HepG2 (cell line): ENCODE measurements around the gene KCTD19. TPM values are rescaled to one million over a fixed set of nuclear protein-coding genes. Genes with fewer than 3 reads are reported as not detected.

Experiments used
- ATAC-seq: fragments of 200-7000 bp; cut with Tn5 transposase; 3 replicates; pipeline ENCODE4 v1.9.1; 2020; ENCODE audit warnings: mild to moderate bottlenecking, moderate library complexity
- BruUV-seq: library from RNA; stranded (reverse); fragments of 400-500 nt; replicated peaks from 2 replicates; lab custom pipeline; 2021; lab: Mats Ljungman, UMichigan
- CTCF ChIA-PET: fragments of 300-600 bp; formaldehyde crosslinking; extraction: SDS; loops from one replicate; lab custom pipeline; 2021; ENCODE audit warnings: low total read pairs, inconsistent platforms, low intra/inter-chr PET ratio; lab: Yijun Ruan, JAX
- POLR2A ChIA-PET: fragments of 350-600 bp; sonication (Branson Sonifier 250); formaldehyde crosslinking; loops from one replicate; lab custom pipeline; 2020; ENCODE audit warnings: antibody characterized with exemption, inconsistent platforms; lab: Yijun Ruan, JAX
- DNase-seq: peaks from one replicate; pipeline ENCODE4 v3.0.0-alpha.2; 2015; ENCODE audit warnings: low spot score
- FAIRE-seq: peaks from 3 replicates; lab custom pipeline; 2011; peaks lifted over from hg19 to GRCh38; lab: Jason Lieb, UNC
- H2AFZ ChIP-seq: one replicate; pipeline ENCODE4 v1.6.1; 2011; ENCODE audit warnings: low read length, inconsistent platforms
- H3K27ac ChIP-seq: fragments of 300-600 bp; 3 replicates; pipeline ENCODE4 v1.8.0; 2011; ENCODE audit warnings: mixed run types, mild to moderate bottlenecking, mixed read lengths, low read length, inconsistent platforms; ENCODE audit not compliant: insufficient read depth; ENCODE audit errors: extremely low read length
- H3K27me3 ChIP-seq, 2 experiments: fragments of 200-600 bp in 1 of 2; 2 replicates in 1 of 2; 3 replicates in 1 of 2; pipeline versions ENCODE4 v1.6.0 to v1.8.0; 2011; ENCODE audit warnings: low read length in 2 of 2, mild to moderate bottlenecking in 2 of 2, moderate library complexity in 2 of 2, inconsistent platforms in 1 of 2; ENCODE audit not compliant: insufficient read depth in 2 of 2, control insufficient read depth in 1 of 2
- H3K36me3 ChIP-seq, 2 experiments: fragments of 200-600 bp in 1 of 2; replicated peaks in 1 of 2; 2 replicates in 1 of 2; 3 replicates in 1 of 2; pipeline versions ENCODE4 v1.5.1 to v1.8.0; 2011; ENCODE audit warnings: low read length in 2 of 2, inconsistent platforms in 1 of 2; ENCODE audit not compliant: insufficient read depth in 2 of 2, control insufficient read depth in 1 of 2
- H3K4me1 ChIP-seq: 2 replicates; pipeline ENCODE4 v1.5.1; 2012; ENCODE audit warnings: low read length, inconsistent platforms; ENCODE audit not compliant: insufficient read depth
- H3K4me2 ChIP-seq: 2 replicates; pipeline ENCODE4 v1.6.0; 2011; ENCODE audit warnings: low read depth, low read length, inconsistent platforms
- H3K4me3 ChIP-seq, 3 experiments: fragments of 200-600 bp in 1 of 3; sonication (generic), shearing (Covaris generic) in 1 of 3; replicated peaks in 1 of 3; 2 replicates each; pipeline ENCODE4 v1.5.1; 2011 to 2016; ENCODE audit warnings: low read length in 3 of 3, inconsistent platforms in 2 of 3, low read depth in 2 of 3, mild to moderate bottlenecking in 2 of 3, control low read depth in 1 of 3, mixed read lengths in 1 of 3; ENCODE audit not compliant: insufficient read depth in 1 of 3
- H3K79me2 ChIP-seq: one replicate; pipeline ENCODE4 v1.6.1; 2011; ENCODE audit warnings: low read length, inconsistent platforms; ENCODE audit not compliant: insufficient read depth
- H3K9ac ChIP-seq: 2 replicates; pipeline ENCODE4 v1.6.0; 2011; ENCODE audit warnings: mild to moderate bottlenecking, low read depth, low read length, inconsistent platforms; ENCODE audit not compliant: insufficient read depth
- H3K9me3 ChIP-seq: 2 replicates; pipeline ENCODE4 v1.5.1; 2012; ENCODE audit warnings: mild to moderate bottlenecking, low read length
- H4K20me1 ChIP-seq: 2 replicates; pipeline ENCODE4 v1.6.0; 2011; ENCODE audit warnings: inconsistent platforms, mild to moderate bottlenecking, low read length, moderate library complexity; ENCODE audit not compliant: insufficient read depth
- ARID4A ChIP-seq: sonication (generic); formaldehyde crosslinking; IDR thresholded peaks from 2 replicates; pipeline ENCODE4 v1.5.0; 2020; ENCODE audit warnings: mild to moderate bottlenecking, missing genetic modification reagents, borderline replicate concordance
- MTF2 ChIP-seq: sonication (generic); formaldehyde crosslinking; IDR thresholded peaks from 2 replicates; pipeline ENCODE4 v1.5.0; 2020; ENCODE audit warnings: missing genetic modification reagents, borderline replicate concordance
- POLR2A ChIP-seq, 2 experiments: IDR thresholded peaks; 2 replicates each; pipeline ENCODE4 v1.6.1; 2011; ENCODE audit warnings: low read depth in 2 of 2, low read length in 2 of 2, mild to moderate bottlenecking in 1 of 2, moderate library complexity in 1 of 2; ENCODE audit not compliant: insufficient read depth in 1 of 2
- RBAK ChIP-seq: sonication (generic); formaldehyde crosslinking; IDR thresholded peaks from 2 replicates; pipeline ENCODE4 v1.5.1; 2020; ENCODE audit warnings: mild to moderate bottlenecking, missing genetic modification reagents
- ZNF33A ChIP-seq: sonication (generic); formaldehyde crosslinking; IDR thresholded peaks from 2 replicates; pipeline ENCODE4 v1.5.1; 2020; ENCODE audit warnings: missing genetic modification reagents, mild to moderate bottlenecking, moderate library complexity, borderline replicate concordance
- ZNF350 ChIP-seq: sonication (generic); formaldehyde crosslinking; IDR thresholded peaks from 2 replicates; pipeline ENCODE4 v1.4.0; 2020; ENCODE audit warnings: mild to moderate bottlenecking, low read depth, missing genetic modification reagents, borderline replicate concordance
- ZNF446 ChIP-seq: sonication (generic); formaldehyde crosslinking; IDR thresholded peaks from 2 replicates; pipeline ENCODE4 v1.5.0; 2020; ENCODE audit warnings: mild to moderate bottlenecking, missing genetic modification reagents
- WGBS: methylation state at CpG from one replicate; pipeline ENCODE4 v1.1.6; 2017; ENCODE audit warnings: low lambda C conversion rate; 5-methylcytosine and 5-hydroxymethylcytosine counted together
- in situ Hi-C: cut with HindIII; loops from 2 replicates; pipeline ENCODE4 v1.10.0; 2017; ENCODE audit warnings: low pct_unique_long_range_greater_than_20kb; ENCODE audit not compliant: extremely low pct_ligation_motif_present
- intact Hi-C: fragments of 100-400 bp; cut with micrococcal nuclease; formaldehyde crosslinking; loops from one replicate; pipeline ENCODE4 v1.10.0; 2022; ENCODE audit not compliant: unreplicated experiment
- polyA plus RNA-seq, 8 experiments: library from polyadenylated mRNA; depleted of rRNA in 3 of 8; stranded (reverse) in 7 of 8; unstranded in 1 of 8; fragments of >200 nt; fragmentation: Illumina TruSeq in 4 of 8; extraction: Trizol in 4 of 8; gene quantifications; 2 replicates each; pipeline versions ENCODE4 v1.2.1 to v1.2.3, GENCODE V29; 2011 to 2016; ENCODE audit warnings: low read depth in 4 of 8, missing spikeins in 1 of 8, mixed read lengths in 1 of 8; ENCODE audit not compliant: insufficient read depth in 1 of 8
- total RNA-seq, 5 experiments: library from RNA; depleted of rRNA; stranded (reverse); fragments of >200 nt; fragmentation: Illumina TruSeq; extraction: Trizol; gene quantifications; 2 replicates each; pipeline ENCODE4 v1.2.3, GENCODE V29; 2016; ENCODE audit warnings: low read depth in 1 of 5
- TF ChIP-seq, protein P1 (sequence below): sonication (generic); formaldehyde crosslinking; IDR thresholded peaks from 2 replicates; pipeline ENCODE4 v1.9.0; 2021; ENCODE audit warnings: missing genetic modification reagents, mild to moderate bottlenecking, borderline replicate concordance

The KCTD19 gene
- total and polyA plus RNA-seq, 2 of the 13 experiments (the other 11 are each of a cell fraction or from before 2014, with no cell fraction given) = not detected

- POLR2A ChIA-PET = no interaction called here
- no TSS peak for BruUV-seq
- ATAC-seq (no peak), DNase-seq (no peak), FAIRE-seq (no peak)
- Histone ChIP-seq H3K27me3 (no peaks in the 10 kb centered on the region), H3K36me3 (peaks cover 23 to 40% of the 10 kb centered on the region in 2 experiments), H3K4me2 (no peak overlapping the region), H3K9me3 (no peaks in the 10 kb centered on the region), H2AFZ (no peak overlapping the region), H3K4me1 (peaks cover 35% of the 10 kb centered on the region), H3K79me2 (no peaks in the 10 kb centered on the region), H3K9ac (no peak overlapping the region), H3K4me3 (no peak overlapping the region), H3K27ac (peak overlapping the region; percentile 34), H4K20me1 (no peaks in the 10 kb centered on the region)
- CTCF ChIA-PET = no interaction called here
- intact Hi-C loops (no loop called here), in situ Hi-C loops (no loop called here)
- TF ChIP-seq ZNF446 (CRISPR knock-in tag) = peak; percentile 48; the same call in 1 of the 2 replicates
- no peak for TF ChIP-seq ZNF350 (CRISPR knock-in tag)
- no peak for TF ChIP-seq ZNF33A (CRISPR knock-in tag)
- TF ChIP-seq RBAK (CRISPR knock-in tag) = no peak
- TF ChIP-seq, protein P1, sequence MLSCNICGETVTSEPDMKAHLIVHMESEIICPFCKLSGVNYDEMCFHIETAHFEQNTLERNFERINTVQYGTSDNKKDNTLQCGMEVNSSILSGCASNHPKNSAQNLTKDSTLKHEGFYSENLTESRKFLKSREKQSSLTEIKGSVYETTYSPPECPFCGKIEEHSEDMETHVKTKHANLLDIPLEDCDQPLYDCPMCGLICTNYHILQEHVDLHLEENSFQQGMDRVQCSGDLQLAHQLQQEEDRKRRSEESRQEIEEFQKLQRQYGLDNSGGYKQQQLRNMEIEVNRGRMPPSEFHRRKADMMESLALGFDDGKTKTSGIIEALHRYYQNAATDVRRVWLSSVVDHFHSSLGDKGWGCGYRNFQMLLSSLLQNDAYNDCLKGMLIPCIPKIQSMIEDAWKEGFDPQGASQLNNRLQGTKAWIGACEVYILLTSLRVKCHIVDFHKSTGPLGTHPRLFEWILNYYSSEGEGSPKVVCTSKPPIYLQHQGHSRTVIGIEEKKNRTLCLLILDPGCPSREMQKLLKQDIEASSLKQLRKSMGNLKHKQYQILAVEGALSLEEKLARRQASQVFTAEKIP (CRISPR knock-in tag) = no peak
- no peak for TF ChIP-seq MTF2 (CRISPR knock-in tag)
- no peak for TF ChIP-seq ARID4A (CRISPR knock-in tag)
- no peak for TF ChIP-seq POLR2A (IDR thresholded peaks at IDR 0.05; ENCODE audit: insufficient read depth in 1 of 2, low read depth in 2 of 2, low read length in 2 of 2)
- WGBS = 98% methylated on average over 4 of the region's 4 CpGs
Measured at GRCh38 chr16:67240506-67240905, 86.0 kb downstream of the KCTD19 start.

Other genes with a start within 250 kb of the KCTD19 start
- gene PHAF1, start 216.8 kb downstream of the KCTD19 start, total RNA-seq (2016; rRNA removed; fragmentation: Illumina TruSeq; extraction: Trizol) = 48.3 and 53.6 TPM in 2 replicates
- gene PHAF1, start 216.8 kb downstream of the KCTD19 start, polyA plus RNA-seq (2011; rRNA removed) = 174 and 184 TPM in 2 replicates
- 1.5 and 3.1 TPM in 2 replicates for gene B3GNT9, start 175.7 kb downstream of the KCTD19 start, total RNA-seq (2016; rRNA removed; fragmentation: Illumina TruSeq; extraction: Trizol)
- gene B3GNT9, start 175.7 kb downstream of the KCTD19 start, polyA plus RNA-seq (2011; rRNA removed) = 1.2 and 1.5 TPM in 2 replicates
- gene TRADD, start 166.8 kb downstream of the KCTD19 start, total RNA-seq (2016; rRNA removed; fragmentation: Illumina TruSeq; extraction: Trizol) = 6.2 and 7.8 TPM in 2 replicates
- 8.2 and 10.3 TPM in 2 replicates for gene TRADD, start 166.8 kb downstream of the KCTD19 start, polyA plus RNA-seq (2011; rRNA removed)
- 1.5 and 3.9 TPM in 2 replicates for gene FBXL8, start 166.8 kb downstream of the KCTD19 start, total RNA-seq (2016; rRNA removed; fragmentation: Illumina TruSeq; extraction: Trizol)
- 9.3 and 10.9 TPM in 2 replicates for gene FBXL8, start 166.8 kb downstream of the KCTD19 start, polyA plus RNA-seq (2011; rRNA removed)
- 0.41 and 3.5 TPM in 2 replicates for gene HSF4, start 162.0 kb downstream of the KCTD19 start, total RNA-seq (2016; rRNA removed; fragmentation: Illumina TruSeq; extraction: Trizol)
- 16.9 and 17.9 TPM in 2 replicates for gene HSF4, start 162.0 kb downstream of the KCTD19 start, polyA plus RNA-seq (2011; rRNA removed)
- 3.1 and 5.7 TPM in 2 replicates for gene NOL3, start 156.2 kb downstream of the KCTD19 start, total RNA-seq (2016; rRNA removed; fragmentation: Illumina TruSeq; extraction: Trizol)
- 20.5 and 23.3 TPM in 2 replicates for gene NOL3, start 156.2 kb downstream of the KCTD19 start, polyA plus RNA-seq (2011; rRNA removed)
- 4.4 and 11.2 TPM in 2 replicates for gene MATCAP1, start 142.8 kb downstream of the KCTD19 start, total RNA-seq (2016; rRNA removed; fragmentation: Illumina TruSeq; extraction: Trizol)
- gene MATCAP1, start 142.8 kb downstream of the KCTD19 start, polyA plus RNA-seq (2011; rRNA removed) = 24.5 and 27.2 TPM in 2 replicates
- gene EXOC3L1, start 136.6 kb downstream of the KCTD19 start, total RNA-seq (2016; rRNA removed; fragmentation: Illumina TruSeq; extraction: Trizol) = not detected in 2 replicates
- 0.10 and 0.12 TPM in 2 replicates for gene EXOC3L1, start 136.6 kb downstream of the KCTD19 start, polyA plus RNA-seq (2011; rRNA removed)
- 73.7 and 84.8 TPM in 2 replicates for gene E2F4, start 134.6 kb downstream of the KCTD19 start, total RNA-seq (2016; rRNA removed; fragmentation: Illumina TruSeq; extraction: Trizol)
- gene E2F4, start 134.6 kb downstream of the KCTD19 start, polyA plus RNA-seq (2011; rRNA removed) = 91.2 and 106 TPM in 2 replicates
- gene ELMO3, start 127.6 kb downstream of the KCTD19 start, total RNA-seq (2016; rRNA removed; fragmentation: Illumina TruSeq; extraction: Trizol) = 0.58 and 2.6 TPM in 2 replicates
- gene ELMO3, start 127.6 kb downstream of the KCTD19 start, polyA plus RNA-seq (2011; rRNA removed) = 4.0 and 5.7 TPM in 2 replicates
- gene TMEM208, start 99.6 kb downstream of the KCTD19 start, total RNA-seq (2016; rRNA removed; fragmentation: Illumina TruSeq; extraction: Trizol) = 50.6 and 72.9 TPM in 2 replicates
- 58.8 and 66.9 TPM in 2 replicates for gene TMEM208, start 99.6 kb downstream of the KCTD19 start, polyA plus RNA-seq (2011; rRNA removed)
- gene FHOD1, start 79.3 kb downstream of the KCTD19 start, total RNA-seq (2016; rRNA removed; fragmentation: Illumina TruSeq; extraction: Trizol) = 10.9 and 20.8 TPM in 2 replicates
- gene FHOD1, start 79.3 kb downstream of the KCTD19 start, polyA plus RNA-seq (2011; rRNA removed) = 15.0 and 20.0 TPM in 2 replicates
- gene SLC9A5, start 77.8 kb downstream of the KCTD19 start, total RNA-seq (2016; rRNA removed; fragmentation: Illumina TruSeq; extraction: Trizol) = 0.15 and 0.58 TPM in 2 replicates
- 1.4 and 1.5 TPM in 2 replicates for gene SLC9A5, start 77.8 kb downstream of the KCTD19 start, polyA plus RNA-seq (2011; rRNA removed)
- gene PLEKHG4, start 47.2 kb downstream of the KCTD19 start, total RNA-seq (2016; rRNA removed; fragmentation: Illumina TruSeq; extraction: Trizol) = 9.0 and 13.6 TPM in 2 replicates
- 7.1 and 13.6 TPM in 2 replicates for gene PLEKHG4, start 47.2 kb downstream of the KCTD19 start, polyA plus RNA-seq (2011; rRNA removed)
- gene LRRC36, start 74 bp upstream of the KCTD19 start, total RNA-seq (2016; rRNA removed; fragmentation: Illumina TruSeq; extraction: Trizol) = 0.13 and 0.15 TPM in 2 replicates
- 0.12 and 0.16 TPM in 2 replicates for gene LRRC36, start 74 bp upstream of the KCTD19 start, polyA plus RNA-seq (2011; rRNA removed)
- 0.20 and 0.44 TPM in 2 replicates for gene TPPP3, start 66.8 kb upstream of the KCTD19 start, total RNA-seq (2016; rRNA removed; fragmentation: Illumina TruSeq; extraction: Trizol)
- 0.16 TPM in 1 of 2 replicates, not detected in the other for gene TPPP3, start 66.8 kb upstream of the KCTD19 start, polyA plus RNA-seq (2011; rRNA removed)
- 0.36 and 1.1 TPM in 2 replicates for gene ZDHHC1, start 89.7 kb upstream of the KCTD19 start, total RNA-seq (2016; rRNA removed; fragmentation: Illumina TruSeq; extraction: Trizol)
- 0.47 and 0.51 TPM in 2 replicates for gene ZDHHC1, start 89.7 kb upstream of the KCTD19 start, polyA plus RNA-seq (2011; rRNA removed)
- gene HSD11B2, start 104.4 kb upstream of the KCTD19 start, total RNA-seq (2016; rRNA removed; fragmentation: Illumina TruSeq; extraction: Trizol) = 6.7 and 13.6 TPM in 2 replicates
- 8.9 and 11.9 TPM in 2 replicates for gene HSD11B2, start 104.4 kb upstream of the KCTD19 start, polyA plus RNA-seq (2011; rRNA removed)
- gene ATP6V0D1, start 154.4 kb upstream of the KCTD19 start, total RNA-seq (2016; rRNA removed; fragmentation: Illumina TruSeq; extraction: Trizol) = 49.5 and 51.1 TPM in 2 replicates
- gene ATP6V0D1, start 154.4 kb upstream of the KCTD19 start, polyA plus RNA-seq (2011; rRNA removed) = 54.2 and 61.3 TPM in 2 replicates
- gene AGRP, start 156.8 kb upstream of the KCTD19 start, total RNA-seq (2016; rRNA removed; fragmentation: Illumina TruSeq; extraction: Trizol) = not detected in 2 replicates
- gene AGRP, start 156.8 kb upstream of the KCTD19 start, polyA plus RNA-seq (2011; rRNA removed) = not detected in 2 replicates
- gene RIPOR1, start 202.1 kb upstream of the KCTD19 start, total RNA-seq (2016; rRNA removed; fragmentation: Illumina TruSeq; extraction: Trizol) = 4.6 and 11.2 TPM in 2 replicates
- gene RIPOR1, start 202.1 kb upstream of the KCTD19 start, polyA plus RNA-seq (2011; rRNA removed) = 5.7 and 8.1 TPM in 2 replicates
- 37.5 and 59.3 TPM in 2 replicates for gene CTCF, start 235.8 kb upstream of the KCTD19 start, total RNA-seq (2016; rRNA removed; fragmentation: Illumina TruSeq; extraction: Trizol)
- gene CTCF, start 235.8 kb upstream of the KCTD19 start, polyA plus RNA-seq (2011; rRNA removed) = 19.5 and 20.8 TPM in 2 replicates